Esophagus (tissue), 2 donors: ENCODE measurements around the gene MED26. TPM values are rescaled to one million over a fixed set of nuclear protein-coding genes. Genes with fewer than 3 reads are reported as not detected.

ENCODE experiments used
- H3K27ac ChIP-seq, 2 donors: one replicate each; pipeline ENCODE4 v1.5.1; 2013; ENCODE audit warnings: low read depth in 2 of 2, mild to moderate bottlenecking in 2 of 2, inconsistent platforms in 1 of 2, low read length in 1 of 2, moderate library complexity in 1 of 2
- H3K27me3 ChIP-seq, 2 donors: one replicate each; pipeline ENCODE4 v1.6.1; 2013; ENCODE audit warnings: low read length in 2 of 2, control low read depth in 1 of 2, mild to moderate bottlenecking in 1 of 2; ENCODE audit not compliant: insufficient read depth in 2 of 2, control insufficient read depth in 1 of 2
- H3K36me3 ChIP-seq, 2 donors: one replicate each; pipeline ENCODE4 v1.6.1; 2013; ENCODE audit warnings: low read length in 1 of 2; ENCODE audit not compliant: control insufficient read depth in 2 of 2, insufficient read depth in 2 of 2
- H3K4me1 ChIP-seq, 2 donors: one replicate each; pipeline ENCODE4 v1.6.1; 2013; ENCODE audit warnings: low read length in 1 of 2; ENCODE audit not compliant: control insufficient read depth in 2 of 2, insufficient read depth in 2 of 2
- H3K4me3 ChIP-seq, 2 donors: one replicate each; pipeline ENCODE4 v1.5.1; 2013; ENCODE audit warnings: low read length in 2 of 2, mild to moderate bottlenecking in 2 of 2, low read depth in 1 of 2, moderate library complexity in 1 of 2
- H3K9me3 ChIP-seq, 2 donors: one replicate each; pipeline ENCODE4 v1.6.1; 2013; ENCODE audit warnings: mild to moderate bottlenecking in 2 of 2, low read depth in 1 of 2, low read length in 1 of 2, moderate library complexity in 1 of 2; ENCODE audit not compliant: control insufficient read depth in 2 of 2, insufficient read depth in 1 of 2
- WGBS, 2 donors: extraction: QIAGEN DNeasy Blood & Tissue Kit; methylation state at CpG; one replicate each; pipeline ENCODE4 v1.1.7; 2013; 5-methylcytosine and 5-hydroxymethylcytosine counted together
- polyA plus RNA-seq, 2 donors: library from polyadenylated mRNA; stranded (reverse); fragments of 200-250 nt; gene quantifications; one replicate each; pipeline ENCODE4 v1.2.3, GENCODE V29; 2013
- donor health status: healthy with polysubstance abuse.
- donor health status: Bipolar disorder and iron deficiency.

The MED26 gene
- polyA plus RNA-seq, 2 donors, result 5.0 to 5.5 TPM

DNA sequence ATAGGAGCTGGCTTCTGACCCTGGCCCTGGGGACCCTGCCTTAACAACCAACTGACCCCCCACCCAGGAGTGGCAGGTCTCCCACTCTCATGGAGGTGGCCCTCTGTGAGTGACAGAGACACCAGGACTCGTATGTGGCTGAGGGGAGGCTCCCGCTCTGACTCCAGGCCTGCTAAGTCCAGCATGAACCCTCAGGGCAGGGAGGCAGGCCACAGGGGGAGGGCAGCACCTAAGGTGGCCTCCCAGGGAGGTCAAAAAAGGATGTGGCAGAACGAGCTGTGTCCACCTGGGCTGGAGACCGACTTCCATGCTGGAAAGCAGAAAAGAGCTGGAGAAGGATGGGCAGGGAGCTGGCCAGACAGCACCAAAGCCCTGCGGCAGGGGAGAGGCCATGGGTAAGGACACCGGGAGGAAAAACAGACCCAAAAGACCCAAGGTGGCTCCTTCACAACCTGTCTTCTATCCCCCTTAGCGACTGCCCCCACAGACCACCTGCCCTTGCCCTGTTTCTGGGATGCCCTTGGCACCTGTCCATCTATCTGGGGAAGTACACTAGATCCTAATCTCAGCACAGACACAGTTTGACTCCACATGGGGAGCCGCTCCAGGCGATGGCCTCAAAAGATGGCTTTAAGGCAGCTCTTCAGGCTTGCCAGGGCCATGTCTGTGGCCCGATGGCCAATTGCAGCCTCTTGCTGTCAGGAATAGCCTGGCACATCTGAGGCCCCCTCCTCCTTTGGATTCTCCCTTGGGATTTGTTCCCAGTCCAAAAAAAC is 45.3 kb downstream of the MED26 start:
- Histone ChIP-seq H3K27ac (peak overlapping the region in 1 of 2 donors; percentile 0), H3K4me3 (no peak overlapping the region), H3K36me3 (peaks cover 0 to 18% of the 10 kb centered on the region in 2 donors), H3K9me3 (no peaks in the 10 kb centered on the region), H3K4me1 (peaks cover 22 to 35% of the 10 kb centered on the region in 2 donors), H3K27me3 (no peaks in the 10 kb centered on the region)
- WGBS, 2 donors, result 86 to 88% methylated on average over 10 of the region's 10 CpGs

GRCh38 chr19:16581971-16582343 is 46.0 kb downstream of the MED26 start:
- H3K4me1 ChIP-seq, result peaks cover 16 to 28% of the 10 kb centered on the region in 2 donors
- no peak overlapping the region for H3K4me3 ChIP-seq
- peaks cover 0 to 25% of the 10 kb centered on the region in 2 donors for H3K36me3 ChIP-seq
- peak overlapping the region in 1 of 2 donors; percentile 45 for H3K27ac ChIP-seq
- H3K27me3 ChIP-seq, result no peaks in the 10 kb centered on the region
- WGBS, 2 donors, result 86 to 87% methylated on average over 6 of the region's 6 CpGs
- H3K9me3 ChIP-seq, result no peaks in the 10 kb centered on the region

DNA sequence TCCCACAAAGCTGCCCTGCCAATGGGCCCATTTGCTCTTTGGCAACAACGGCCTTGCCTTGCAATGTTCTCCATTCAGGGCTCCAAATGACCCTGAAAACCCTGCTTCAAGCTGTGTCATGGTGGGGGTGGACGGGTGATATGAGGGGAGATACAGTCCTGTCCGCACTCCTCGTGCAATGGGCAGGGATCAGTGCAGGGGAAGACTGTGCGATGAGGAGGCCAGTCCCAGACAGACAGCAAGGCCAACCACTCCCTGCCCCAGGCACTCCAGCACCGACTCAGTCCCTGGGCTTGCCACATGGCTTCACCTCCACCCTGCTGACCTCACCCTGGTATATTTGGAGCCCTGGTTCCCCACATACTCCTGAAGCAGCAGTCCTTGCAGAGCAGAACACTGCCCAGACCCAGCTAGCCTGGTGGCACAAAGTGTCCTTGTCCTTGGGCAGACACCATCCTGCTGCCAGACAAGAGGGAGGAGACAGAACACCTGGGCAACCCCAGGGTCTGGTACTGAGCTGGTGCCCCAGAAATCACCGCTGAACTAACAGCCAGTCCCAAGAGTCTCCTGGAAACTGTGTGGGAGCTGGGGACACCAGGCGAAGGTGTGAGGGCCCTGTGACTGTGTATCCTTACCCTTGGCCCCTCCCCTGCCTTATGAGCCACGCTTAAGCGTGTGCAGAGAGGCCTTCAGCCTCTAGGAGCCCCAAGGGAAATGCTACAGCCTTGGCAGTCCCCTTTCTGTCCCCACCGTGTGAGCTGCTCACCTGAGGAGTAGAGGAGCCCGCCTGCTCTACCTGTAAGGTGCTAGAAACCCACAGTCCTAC is 46.6 kb downstream of the MED26 start:
- no peaks in the 10 kb centered on the region for H3K27me3 ChIP-seq
- H3K4me1 ChIP-seq, result peaks cover 13 to 24% of the 10 kb centered on the region in 2 donors
- peak overlapping the region in 1 of 2 donors; percentile 45 for H3K27ac ChIP-seq
- H3K4me3 ChIP-seq, result no peak overlapping the region
- 69 to 76% methylated on average over 12 of the region's 12 CpGs for WGBS, 2 donors
- peaks cover 2 to 31% of the 10 kb centered on the region in 2 donors for H3K36me3 ChIP-seq
- no peaks in the 10 kb centered on the region for H3K9me3 ChIP-seq

DNA sequence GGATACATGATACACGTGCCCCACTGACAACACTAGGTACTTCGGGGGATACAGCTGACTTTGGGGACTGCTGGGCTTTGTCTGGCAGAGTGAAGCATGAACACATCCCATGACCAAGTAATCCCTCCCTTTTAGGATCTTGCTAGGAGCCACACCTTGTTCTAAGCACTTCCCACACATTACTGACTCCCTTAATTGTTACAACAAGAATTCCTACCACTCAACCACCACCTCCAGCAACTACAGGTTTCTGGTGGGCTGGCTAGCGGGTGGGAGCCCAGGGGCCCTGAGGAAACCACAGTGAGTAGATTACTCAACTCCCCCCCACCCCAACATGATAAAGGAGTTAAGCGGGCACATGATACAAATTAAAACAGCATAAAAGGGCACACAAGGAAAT is 48.6 kb downstream of the MED26 start:
- Histone ChIP-seq H3K36me3 (peaks cover 4 to 39% of the 10 kb centered on the region in 2 donors), H3K9me3 (no peaks in the 10 kb centered on the region), H3K27me3 (no peaks in the 10 kb centered on the region), H3K27ac (peak overlapping the region in 1 of 2 donors; percentile 51), H3K4me1 (peaks cover 13 to 19% of the 10 kb centered on the region in 2 donors), H3K4me3 (no peak overlapping the region)
- 74 to 77% methylated on average over 4 of the region's 4 CpGs for WGBS, 2 donors

GRCh38 chr19:16577531-16577985 is 50.4 kb downstream of the MED26 start:
- H3K27ac ChIP-seq, result no peak overlapping the region
- H3K4me1 ChIP-seq, result peaks cover 9 to 13% of the 10 kb centered on the region in 2 donors
- H3K36me3 ChIP-seq, result peaks cover 4 to 39% of the 10 kb centered on the region in 2 donors

DNA sequence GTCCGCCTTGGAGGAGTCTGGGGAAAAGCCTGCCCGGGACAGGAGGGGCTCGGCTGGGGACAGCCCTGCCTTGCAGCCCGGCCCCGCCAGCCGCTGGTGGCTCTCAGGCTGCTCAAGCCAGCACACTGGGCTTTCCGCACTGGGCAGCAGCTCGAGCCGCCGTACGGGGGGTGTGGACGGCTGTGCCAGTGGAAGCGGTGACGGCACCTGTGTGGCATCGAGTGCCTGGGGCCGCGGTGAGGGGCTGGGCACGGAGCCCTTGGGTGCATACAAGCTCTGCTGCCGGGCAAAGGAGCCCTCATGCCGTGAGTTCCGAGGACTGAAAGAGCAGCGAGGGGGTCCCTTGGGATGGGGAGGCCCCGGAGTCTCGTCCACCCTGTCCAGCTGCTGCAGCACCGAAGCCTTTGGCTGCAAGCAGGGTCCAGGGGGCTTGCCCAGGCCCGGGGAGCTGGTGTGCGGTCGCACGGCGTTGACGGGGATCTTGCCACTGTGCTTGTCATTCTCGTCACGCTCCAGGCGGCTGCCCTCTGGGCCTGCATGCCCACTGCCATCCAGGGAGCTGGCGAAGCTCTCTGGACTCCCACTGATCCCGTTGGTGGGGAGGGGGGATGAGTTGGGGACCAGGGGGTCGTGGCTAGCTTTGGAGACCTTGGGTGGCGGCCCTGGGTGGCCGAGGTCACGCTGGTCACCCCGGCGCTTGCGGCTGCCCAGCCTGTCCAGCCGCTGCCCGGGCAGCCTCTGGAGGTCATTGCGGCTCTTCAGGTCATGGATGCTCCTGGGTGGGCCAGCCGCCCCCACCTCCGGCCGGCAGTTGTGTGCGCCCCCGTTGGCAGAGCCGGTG is 51.1 kb downstream of the MED26 start:
- Histone ChIP-seq H3K4me3 (no peak overlapping the region), H3K36me3 (peaks cover 4 to 39% of the 10 kb centered on the region in 2 donors), H3K27ac (no peak overlapping the region), H3K27me3 (no peaks in the 10 kb centered on the region), H3K9me3 (no peaks in the 10 kb centered on the region), H3K4me1 (peaks cover 7 to 8% of the 10 kb centered on the region in 2 donors)
- 88 to 93% methylated on average over 49 to 52 of the region's 52 CpGs for WGBS, 2 donors

More at GRCh38 chr19:16577531-16577985, 50.4 kb downstream of the MED26 start:
- no peaks in the 10 kb centered on the region for H3K9me3 ChIP-seq
- no peaks in the 10 kb centered on the region for H3K27me3 ChIP-seq
- WGBS, 2 donors, result 82 to 86% methylated on average over 17 of the region's 17 CpGs
- H3K4me3 ChIP-seq, result no peak overlapping the region

DNA sequence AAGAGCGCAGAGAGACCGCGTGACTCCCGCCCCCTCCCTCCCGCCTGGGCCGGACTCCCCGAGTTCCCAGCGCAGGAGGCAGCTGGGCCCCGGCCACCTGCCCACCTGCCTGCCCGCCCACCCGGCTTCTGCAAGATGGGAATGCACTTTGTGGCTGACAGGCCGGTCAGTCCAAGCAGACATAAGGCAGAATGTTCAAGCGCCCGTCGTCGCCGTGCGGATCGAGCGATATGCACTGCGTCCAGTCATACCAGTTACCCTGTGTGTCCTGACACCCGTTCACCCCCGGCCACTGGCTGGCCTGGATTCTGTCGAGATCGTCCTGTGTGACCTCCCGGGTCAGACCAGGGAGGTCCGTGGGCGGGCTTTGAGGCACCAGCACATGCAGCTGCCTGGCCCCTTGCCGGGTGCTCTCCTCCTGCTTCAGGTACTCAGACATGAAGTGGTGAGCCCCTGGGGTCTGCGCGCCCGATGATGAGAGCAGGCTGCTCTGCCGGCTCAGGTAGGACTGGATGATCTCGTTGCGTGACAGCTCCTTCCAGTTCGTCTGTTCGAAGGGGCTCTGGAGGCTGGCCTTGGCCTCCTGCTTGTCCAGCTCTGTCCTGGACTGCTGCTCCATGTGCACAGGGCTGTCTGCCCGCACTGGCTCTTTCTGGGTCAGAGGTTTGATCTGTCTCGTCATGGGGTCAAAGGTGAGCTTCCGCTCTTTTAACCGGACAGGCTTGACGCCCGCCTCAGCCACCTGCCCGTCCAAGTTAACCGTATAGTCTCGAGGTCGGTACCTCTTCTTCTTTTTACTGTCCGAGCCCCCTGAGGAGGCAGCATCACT is 51.9 kb downstream of the MED26 start:
- Histone ChIP-seq H3K36me3 (peaks cover 4 to 34% of the 10 kb centered on the region in 2 donors), H3K27me3 (no peaks in the 10 kb centered on the region), H3K4me3 (no peak overlapping the region), H3K27ac (no peak overlapping the region), H3K9me3 (no peaks in the 10 kb centered on the region), H3K4me1 (peaks cover under 1 to 8% of the 10 kb centered on the region in 2 donors)
- 86 to 88% methylated on average over 48 of the region's 48 CpGs for WGBS, 2 donors

DNA sequence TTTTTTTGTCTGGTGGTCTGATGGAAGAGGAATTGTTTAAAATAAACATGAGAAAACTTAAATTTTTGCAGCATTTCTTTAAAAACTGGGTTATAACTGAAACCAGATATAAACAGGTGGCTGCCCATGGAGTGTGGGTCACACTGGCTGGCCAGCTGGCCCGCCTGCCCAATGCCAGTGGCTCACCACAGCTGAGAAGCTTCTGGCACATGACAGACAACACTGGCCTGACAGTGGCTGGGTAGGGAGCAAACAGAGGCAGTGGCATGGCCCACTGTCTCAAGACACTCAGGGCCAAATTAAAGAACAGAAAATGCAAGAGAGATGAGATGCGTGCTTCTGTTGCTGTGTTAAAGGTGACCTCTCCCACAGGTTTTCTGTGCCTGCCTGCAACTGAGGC is 52.7 kb downstream of the MED26 start:
- Histone ChIP-seq H3K4me1 (peaks cover 0 to 8% of the 10 kb centered on the region in 2 donors), H3K27me3 (no peaks in the 10 kb centered on the region), H3K27ac (no peak overlapping the region), H3K36me3 (peaks cover 4 to 34% of the 10 kb centered on the region in 2 donors), H3K9me3 (no peaks in the 10 kb centered on the region), H3K4me3 (no peak overlapping the region)
- 78 to 88% methylated on average over 2 of the region's 2 CpGs for WGBS, 2 donors
